Limb (tissue), 2 donors: ENCODE measurements around the gene JAZF1.

Source experiments
- DNase-seq, 2 donors: peaks; one replicate each; pipeline ENCODE4 v3.0.0-alpha.2; 2016; ENCODE audit errors: extremely low spot score in 2 of 2

Gene JAZF1

DNA sequence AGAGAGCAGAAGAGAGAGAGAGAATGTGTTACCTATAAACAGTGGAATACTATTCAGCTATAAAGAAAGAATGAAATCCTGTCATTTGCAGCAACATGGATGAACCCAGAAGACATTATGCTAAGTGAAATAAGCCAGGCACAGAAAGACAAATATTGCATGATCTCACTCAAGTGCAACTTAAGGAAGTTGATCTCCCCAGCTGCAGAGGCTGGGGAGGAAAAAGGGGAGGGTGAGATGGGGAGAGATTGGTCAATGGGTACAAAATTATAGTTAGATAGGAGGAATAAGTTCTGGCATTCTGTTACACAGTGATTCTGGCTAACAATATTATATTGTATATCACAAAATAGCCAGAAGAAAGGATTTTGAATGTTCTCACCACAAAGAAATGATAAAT is 11.2 kb upstream of the JAZF1 start:
- no peak for DNase-seq

DNA sequence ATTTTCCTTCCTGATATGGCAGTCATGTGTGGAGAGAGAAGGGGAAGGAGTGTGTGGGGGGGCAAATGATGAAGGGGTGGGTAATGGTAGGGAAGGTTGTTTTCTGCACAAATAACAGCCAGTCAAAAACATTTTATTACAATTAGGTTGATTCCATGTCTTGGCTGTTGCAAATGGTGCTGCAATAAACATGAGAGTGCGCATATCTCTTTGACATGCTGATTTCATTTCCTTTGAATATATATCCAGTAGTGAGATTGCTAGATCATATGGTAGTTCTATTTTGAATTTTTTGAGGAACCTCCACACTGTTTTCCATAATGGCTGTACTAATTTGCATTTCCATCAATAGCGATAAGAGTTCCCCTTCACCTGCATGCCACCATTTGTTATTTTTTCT is 10.6 kb upstream of the JAZF1 start:
- DNase-seq = no peak

DNA sequence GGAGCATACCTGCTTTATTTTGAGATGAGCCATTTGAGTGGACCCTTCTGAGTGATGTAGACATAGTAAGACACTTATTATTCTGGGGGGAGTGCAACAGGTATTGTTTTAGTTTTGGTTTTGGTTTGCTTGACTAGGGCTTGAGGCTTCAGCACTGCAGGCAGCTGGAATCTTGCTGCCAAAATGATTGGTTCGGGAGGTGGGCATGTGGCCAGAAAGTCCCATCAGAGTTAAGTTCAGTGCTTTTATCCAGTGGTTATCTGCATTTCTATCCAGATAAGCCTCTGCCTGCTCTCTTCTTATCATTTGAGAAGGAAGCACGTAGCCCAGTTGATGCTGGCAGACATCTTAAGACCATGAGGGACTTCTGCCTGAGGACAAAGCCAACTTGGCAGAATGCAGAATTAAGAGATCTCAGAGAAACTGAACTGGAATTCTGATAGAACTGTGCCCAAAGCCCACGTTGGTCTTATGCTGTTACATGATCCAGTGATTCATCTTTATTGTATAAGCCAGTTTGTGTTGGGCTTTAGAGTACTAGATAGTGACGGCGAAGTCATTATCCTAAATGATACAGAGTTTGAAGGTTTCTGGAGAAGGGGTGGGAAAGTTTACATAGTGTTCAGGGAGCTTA is 9.6 kb upstream of the JAZF1 start:
- no peak for DNase-seq

DNA sequence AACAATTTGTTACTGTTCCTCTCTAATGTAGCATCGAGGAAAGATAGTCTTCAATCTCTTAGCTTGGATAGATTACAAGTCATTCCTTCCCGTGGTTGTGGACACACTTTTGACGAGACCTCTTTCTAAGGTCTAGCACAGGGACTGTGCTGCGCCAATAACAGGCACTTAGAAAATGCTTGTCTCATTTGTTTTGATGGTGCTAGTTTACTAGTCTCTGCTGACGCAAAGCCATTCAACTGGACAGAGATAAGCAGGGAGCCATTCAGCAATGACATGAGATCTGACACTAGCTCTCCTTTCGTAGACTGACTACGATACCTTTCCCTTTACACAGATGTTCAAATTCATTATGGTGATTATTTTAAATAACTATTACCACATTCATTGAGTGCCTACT is 6.4 kb upstream of the JAZF1 start:
- no peak for DNase-seq

DNA sequence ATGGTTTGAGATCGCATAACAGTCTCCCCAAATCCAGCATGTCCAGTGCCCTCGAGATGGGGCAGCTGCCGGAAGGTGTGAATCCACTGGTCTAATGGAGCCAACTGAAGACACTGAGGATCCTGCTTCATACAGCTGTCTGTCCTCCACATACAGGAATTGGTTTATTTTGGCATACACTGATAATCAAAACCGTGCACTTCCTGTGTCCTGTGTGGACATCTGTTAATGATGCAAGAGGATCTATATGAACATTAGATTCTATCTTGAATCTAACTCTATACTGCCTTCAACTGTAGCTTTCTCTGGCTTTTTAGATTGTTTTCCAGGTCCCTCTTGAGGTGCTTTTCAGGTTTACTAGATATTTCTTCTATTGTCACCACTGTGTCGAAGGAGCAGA is 3.0 kb upstream of the JAZF1 start:
- DNase-seq = no peak

DNA sequence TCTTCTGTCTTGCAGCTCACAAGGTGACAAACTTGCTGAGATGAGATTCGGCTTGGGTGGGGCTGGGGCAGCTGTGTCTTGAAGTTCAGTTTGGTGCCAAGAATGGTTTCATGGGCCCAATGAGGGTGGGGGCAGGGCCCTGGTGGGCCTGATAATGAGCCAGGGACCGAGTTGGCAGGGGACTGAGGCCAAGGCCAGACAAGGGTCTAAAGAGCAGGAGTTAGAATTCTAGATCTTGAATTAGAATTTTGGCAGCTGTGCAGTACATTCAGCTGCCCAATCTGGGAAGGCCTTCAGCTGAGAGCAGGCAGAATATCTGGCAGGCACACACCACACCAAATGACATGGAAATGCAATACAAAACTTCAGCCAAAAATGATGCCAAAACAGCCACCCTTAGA is 1.5 kb upstream of the JAZF1 start:
- peak in 1 of 2 donors; percentile 29 for DNase-seq

DNA sequence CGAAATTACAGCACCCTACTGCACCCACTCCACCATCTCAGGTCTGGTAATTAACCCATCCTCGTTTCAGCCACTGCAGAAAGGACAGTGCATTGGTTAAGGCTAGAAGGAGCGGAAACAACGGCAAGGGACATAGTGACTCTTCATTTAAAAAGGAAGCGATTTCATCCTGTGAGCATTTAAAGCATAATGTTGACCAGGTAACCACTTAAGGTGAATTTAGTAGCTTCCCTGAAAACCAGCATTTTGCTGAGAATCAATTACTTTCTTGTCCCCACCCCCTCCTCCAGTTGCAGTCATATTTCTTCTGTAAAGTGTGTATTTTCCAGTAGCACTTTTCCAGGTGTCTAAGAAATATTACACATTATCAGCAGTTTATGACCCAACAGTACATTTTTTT is 821 bp upstream of the JAZF1 start:
- no peak for DNase-seq

DNA sequence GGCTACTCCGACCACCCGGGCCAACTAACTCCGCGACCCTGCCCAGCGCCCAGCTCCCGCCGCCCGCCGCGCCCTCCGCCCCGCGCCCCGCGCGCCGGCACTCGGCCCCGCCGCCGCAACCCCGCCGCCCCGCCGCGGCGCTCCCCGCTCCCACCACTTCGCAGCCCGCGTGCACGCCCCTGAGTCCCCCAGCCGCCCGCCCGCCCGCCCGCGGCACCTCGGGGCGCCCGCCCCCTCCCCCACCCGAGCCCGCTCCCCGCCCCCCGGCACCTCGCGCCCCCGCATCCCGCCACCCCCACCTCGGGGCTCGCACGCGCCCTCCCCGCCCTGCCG is 598 bp downstream of the JAZF1 start:
- DNase-seq = no peak

DNA sequence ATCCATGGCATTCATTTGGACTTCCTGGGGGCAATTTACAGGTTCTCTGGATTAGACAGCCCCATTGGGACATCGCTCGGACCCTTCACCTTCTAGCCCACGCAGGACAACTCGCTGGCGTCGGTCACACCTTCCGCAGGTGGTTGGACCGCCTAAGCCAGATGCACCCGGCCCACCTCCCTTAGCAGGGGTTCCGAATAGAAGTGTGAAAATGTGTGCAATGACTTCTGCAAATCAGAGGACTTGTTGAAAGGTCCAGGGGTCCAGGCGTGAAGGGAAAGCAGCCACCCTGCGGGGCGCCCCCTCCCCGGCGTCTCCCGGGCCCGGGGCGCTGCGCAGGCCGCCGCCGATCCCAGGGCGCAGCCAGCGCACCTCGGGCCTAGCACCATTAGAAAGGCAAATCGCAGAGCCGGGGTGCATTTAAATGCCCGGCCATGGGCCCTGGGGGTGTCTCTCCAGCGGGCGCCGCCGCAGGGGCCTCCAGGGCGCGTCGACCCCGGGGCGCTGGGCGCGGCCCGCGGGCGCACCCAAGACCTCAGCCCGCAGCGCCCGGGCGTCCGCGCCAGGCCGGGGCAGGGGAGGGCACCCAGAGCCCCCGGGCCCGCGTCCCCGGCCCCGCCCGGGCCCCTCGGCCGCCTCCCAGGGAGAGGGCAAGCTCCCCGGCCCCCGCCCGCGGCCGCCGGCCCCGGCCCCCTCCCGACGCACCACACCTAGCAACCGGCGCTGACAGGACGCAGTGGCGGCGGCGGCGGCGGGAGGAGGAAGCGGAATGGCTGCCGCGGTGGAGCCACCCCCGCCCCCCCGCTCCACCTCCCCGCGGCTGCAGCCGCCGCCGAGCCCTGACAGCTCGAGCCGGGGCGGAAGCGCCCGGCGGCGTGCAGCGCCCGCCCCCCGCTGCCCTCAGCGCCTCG is 1.2 kb downstream of the JAZF1 start:
- DNase-seq = peak; percentile 45 to 82

DNA sequence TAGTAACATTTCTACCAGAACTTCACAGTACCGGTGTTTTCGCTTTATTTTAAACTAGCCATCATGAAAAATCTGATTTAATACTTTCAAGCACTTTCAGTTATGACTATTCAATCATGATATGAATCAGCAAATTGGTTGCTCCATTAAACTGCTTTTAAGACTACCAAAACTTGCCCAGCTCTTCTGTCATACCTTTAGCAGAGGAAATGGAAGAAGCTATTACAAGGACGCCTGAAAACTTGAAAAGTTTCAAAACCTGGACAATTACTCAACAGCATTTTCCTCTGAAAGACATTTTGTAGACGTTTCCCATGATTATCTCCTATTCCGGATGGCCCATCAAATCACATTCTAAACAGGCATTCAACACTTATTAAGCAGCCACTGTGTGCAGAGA is 2.0 kb downstream of the JAZF1 start:
- no peak for DNase-seq

DNA sequence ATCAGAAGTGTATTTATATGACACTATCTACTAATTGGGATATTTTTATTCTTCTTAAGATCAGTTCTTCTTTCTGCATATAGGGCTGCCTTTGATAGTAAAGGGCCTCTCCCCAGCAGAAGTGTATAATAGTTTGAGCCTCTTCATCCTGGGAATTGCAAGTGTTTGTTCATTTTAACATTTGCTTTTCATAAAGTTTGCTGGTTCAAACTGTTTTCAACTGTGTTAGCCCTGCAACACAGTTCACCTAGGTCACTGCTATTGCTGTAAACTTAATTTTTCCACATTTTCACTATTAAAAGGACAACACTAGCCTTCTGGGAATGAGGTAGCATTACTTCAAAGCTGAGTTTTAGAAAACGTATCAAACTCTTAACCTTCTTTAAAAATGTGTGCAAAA is 2.8 kb downstream of the JAZF1 start:
- no peak for DNase-seq

DNA sequence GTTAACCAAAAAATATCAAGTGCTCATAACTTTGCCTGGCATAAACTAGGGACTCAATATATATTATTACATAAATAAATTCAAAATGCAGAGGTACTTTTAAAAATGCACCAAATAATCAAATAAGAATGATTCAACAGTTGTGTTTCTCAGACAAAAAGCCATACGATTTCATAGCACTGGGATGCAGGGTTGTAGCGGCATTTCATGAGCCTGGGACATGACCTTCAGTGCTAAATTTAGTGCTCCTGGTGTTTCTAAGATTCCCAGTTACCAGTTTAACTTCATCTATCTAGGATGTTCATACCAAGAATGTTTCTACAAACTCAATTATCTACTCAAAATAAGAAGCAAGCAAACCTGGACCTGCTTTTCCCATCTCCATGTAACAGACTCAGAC is 4.0 kb downstream of the JAZF1 start:
- no peak for DNase-seq

DNA sequence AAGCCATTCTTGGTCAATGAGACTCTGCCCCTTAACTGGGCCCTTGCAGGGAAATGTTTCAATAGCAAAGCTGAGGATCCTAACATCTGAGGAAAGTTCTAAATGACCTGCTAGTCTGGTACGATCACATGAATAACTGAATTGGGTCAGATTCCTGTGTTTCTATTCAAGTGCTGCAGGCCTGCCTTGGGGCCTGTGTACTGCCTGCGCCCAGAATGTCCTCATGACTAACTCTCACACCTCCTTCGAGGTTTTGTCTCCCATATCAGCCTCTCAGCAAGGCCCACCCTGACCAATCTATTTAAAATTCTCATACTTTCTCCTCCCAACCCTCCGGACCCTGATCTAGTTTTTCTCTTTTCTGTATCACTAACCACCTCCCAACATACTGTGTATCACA is 4.4 kb downstream of the JAZF1 start:
- DNase-seq = no peak

DNA sequence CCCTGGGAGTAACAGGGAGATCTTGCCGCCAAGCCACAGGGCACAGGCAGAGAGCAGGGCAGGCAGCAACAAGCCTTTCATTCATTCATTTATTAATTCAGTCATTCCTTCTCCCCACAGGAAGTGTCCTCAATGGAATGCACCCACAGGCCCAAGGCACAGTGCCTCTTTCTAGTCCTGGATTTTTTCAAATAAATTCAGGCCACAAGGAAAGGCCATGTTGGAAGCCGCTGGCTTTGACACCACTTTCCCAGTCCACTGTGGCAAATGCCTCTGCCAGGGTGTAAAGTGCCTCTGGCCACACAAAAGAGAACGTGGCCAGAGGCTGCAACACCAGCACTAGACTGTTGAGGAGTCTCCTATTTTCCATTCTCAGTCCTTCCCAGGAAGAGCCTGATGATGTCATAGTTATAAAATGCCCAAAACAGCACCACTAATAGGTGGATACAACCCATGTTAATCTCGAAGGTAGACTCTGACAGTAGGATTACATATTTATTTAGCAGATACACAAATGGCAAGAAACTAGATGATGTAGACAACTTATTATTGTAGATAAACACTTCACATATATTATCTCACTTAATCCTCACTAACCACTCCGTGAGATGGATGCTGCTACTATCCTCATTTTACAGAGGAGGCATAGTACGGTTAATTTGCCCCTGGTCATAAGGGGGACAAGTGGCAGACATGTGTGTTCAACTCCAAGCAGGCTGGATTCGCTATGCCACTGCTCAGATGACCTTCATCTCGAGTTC is 5.5 kb downstream of the JAZF1 start:
- no peak for DNase-seq

DNA sequence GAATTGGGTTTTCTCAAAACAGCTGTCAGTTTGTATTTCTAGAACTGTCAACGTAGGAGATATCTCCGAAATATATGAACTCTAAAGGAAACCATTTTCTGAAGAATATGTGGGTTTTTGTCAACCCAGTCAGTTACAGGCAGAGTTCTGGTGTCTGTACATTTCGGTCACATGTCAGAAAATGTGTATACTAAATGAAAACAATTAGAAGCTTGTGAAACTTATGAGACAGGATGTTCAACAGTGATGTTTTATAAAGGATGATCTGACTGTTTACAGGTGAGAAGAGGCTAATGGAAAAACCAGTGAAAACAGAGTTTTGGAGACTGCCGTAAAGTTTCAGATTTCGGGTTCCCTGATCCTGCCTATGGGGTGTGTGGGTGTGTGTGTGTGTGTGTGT is 6.2 kb downstream of the JAZF1 start:
- no peak for DNase-seq

DNA sequence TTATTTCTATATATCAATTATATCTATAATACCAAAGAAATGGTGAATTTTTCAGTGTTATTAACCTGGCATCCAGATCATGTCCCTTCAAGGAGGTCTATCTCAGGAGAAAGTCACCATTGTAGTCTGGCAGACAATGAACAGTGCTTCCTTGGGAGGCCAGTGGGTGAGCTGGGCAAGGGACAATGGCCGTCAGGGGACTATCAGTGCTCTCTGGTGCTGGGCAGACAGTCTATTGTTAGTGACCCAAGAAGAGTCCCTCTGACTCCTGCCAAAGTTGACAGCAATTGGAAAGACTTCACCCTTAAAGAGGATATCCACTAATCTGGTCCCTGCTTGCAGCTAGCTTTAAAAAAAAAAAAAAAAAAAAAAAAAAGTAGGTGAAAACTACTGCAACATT is 7.1 kb downstream of the JAZF1 start:
- no peak for DNase-seq

DNA sequence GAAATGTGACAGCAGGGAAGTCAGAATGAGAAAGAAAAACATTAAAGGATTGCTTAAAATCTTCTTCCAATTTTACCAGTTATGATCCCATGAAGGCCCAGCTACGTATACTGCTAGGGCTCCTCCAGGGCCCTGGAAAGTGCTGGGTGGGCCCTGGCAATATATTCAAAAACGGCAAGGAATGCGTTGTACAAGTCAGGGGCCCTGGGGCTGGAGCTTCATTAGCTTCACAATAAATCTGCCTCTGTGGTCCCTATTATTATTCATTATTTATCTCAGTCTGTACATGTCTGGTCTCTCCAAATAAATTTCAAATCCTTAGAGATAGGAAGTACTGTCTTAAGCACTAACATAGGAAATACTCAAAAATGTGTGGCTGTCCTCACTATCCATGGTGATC is 7.6 kb downstream of the JAZF1 start:
- DNase-seq = no peak

DNA sequence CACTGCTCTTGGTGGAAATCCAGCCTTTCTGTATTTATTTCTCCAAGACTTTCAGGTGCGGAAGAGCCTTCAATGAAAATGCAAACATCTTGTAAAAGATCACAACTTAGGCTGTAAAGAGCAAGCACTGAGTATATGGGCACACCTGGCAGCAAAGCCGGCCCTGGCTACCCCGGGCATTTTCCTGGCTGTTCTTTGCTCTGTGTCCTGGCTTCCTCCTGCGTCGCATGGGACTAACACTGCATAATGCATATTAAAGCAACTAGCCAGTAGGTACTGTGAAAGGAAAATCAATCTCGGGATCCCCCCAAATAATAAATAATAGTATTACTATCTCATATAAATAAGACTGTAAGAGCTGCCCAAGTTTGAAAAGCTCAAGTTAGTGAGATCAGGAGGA is 9.9 kb downstream of the JAZF1 start:
- DNase-seq = no peak

DNA sequence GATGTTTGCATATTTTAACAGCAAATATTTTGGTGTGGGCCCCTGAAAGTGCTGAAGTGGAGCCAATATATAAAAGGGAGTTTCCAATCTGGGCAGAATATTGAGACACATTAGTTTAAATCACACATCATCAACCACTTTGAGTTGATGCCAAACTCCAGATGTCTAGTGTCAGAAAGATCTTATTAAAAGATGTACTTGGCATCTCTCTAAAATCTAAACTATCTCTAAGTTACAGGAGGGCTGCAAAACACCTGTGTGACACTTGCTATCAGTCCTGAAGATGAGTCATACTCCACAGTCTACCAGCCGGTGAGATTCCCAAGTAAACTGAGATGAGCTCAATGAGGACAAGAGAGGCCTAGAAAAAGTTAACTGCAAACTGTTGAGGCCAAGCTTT is 11.4 kb downstream of the JAZF1 start:
- no peak for DNase-seq

DNA sequence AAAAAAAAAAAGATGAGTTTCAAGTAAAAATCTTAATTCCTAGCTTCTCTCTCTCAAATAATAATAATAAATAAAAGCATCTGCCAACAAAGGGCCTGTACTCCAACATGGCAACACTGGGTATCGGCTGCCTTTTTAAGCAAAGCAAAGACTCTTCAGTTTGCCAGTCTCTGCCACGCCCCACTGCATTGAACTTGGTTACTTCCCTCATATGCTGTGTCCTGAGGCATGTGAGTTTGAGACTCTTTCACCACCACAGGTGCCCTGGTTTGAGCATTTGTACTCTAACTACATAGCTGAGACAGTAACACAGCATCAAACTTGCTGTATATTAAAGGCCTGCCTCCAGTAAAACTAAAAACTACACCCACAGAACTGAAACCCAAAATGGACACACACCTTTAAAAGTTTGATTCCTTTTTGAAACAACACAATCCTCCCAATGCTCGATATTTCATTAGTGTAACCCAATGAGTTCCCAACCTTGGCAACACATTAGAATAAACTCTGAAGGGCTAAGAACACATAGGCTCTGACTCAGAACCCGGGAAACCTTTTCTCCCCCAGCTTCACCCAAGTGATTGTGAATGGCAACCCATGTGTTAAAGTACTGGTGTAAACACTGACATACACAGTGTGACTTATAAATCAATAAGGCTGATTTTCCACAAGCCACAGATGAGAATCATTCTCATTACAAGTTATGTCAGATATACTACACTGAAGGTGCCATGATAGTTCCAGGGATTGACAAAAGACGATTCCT is 12.0 kb downstream of the JAZF1 start:
- DNase-seq = no peak

DNA sequence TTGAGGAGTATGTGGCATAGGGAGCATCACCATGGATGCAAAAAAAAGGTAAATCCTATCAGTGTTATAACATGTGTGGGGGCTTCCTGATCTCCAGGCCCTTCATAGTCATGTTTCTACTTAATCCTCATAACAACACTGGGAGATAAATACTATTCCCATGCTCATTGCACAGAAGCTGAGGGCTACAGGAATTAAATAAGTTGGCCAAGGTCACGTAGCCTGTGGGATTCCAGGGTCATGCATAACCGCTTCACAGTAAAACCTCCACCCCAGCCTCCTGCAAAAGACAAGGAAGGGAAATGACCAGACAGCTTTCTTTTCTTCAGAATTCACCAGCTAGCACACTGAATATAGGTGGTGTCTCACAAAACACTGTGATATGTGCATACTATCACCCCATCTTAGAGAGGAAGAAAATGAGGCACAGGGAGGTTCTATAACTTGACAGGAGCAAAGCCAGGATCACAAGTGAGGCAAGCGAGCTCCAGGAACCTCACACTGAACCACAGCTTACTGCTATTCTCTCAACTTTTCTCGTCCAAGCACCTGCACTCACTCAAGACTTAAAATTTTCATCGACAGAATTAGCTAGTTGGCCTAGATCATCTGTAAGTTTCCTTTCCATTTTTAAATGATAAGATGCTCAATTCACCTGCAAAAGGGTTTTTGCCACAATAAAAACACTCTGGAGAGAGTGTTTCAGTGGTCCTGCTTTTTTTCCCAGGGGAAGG is 13.4 kb downstream of the JAZF1 start:
- no peak for DNase-seq
